HepG2 (cell line): ENCODE data around the gene ZNF888. TPM values are rescaled to one million over a fixed set of nuclear protein-coding genes. Genes with fewer than 3 reads are reported as not detected.
"Not testable (repeated sequence)": the region's sequence is repeated elsewhere in the genome, so short reads cannot be mapped to it uniquely, and the experiment has no call there.

ENCODE experiments used
- ARNT2 ChIP-seq: sonication (generic); formaldehyde crosslinking; IDR thresholded peaks from 2 replicates; pipeline ENCODE4 v1.8.0; 2022; ENCODE audit warnings: mild to moderate bottlenecking, low read depth, missing genetic modification reagents, moderate library complexity
- ATF2 ChIP-seq: sonication (generic); formaldehyde crosslinking; IDR thresholded peaks from 2 replicates; pipeline ENCODE4 v1.4.0; 2020; ENCODE audit warnings: missing genetic modification reagents
- DRAP1 ChIP-seq: IDR thresholded peaks from 2 replicates; pipeline ENCODE4 v1.6.1; 2016; ENCODE audit warnings: missing genetic modification reagents, missing compliant biosample characterization
- ELF3 ChIP-seq: IDR thresholded peaks from 2 replicates; pipeline ENCODE4 v1.6.1; 2016; ENCODE audit warnings: missing genetic modification reagents, missing compliant biosample characterization
- FOSL2 ChIP-seq: sonication (generic); formaldehyde crosslinking; IDR thresholded peaks from 2 replicates; pipeline ENCODE4 v1.4.0; 2020; ENCODE audit warnings: missing genetic modification reagents
- FOXP1 ChIP-seq, 2 experiments: fragments of 450-650 bp in 1 of 2; IDR thresholded peaks; 2 replicates each; pipeline ENCODE4 v1.6.1; 2017 to 2018; ENCODE audit warnings: antibody characterized with exemption in 1 of 2
- HDAC1 ChIP-seq: sonication (generic); formaldehyde crosslinking; IDR thresholded peaks from 2 replicates; pipeline ENCODE4 v1.5.1; 2020; ENCODE audit warnings: mild to moderate bottlenecking, missing genetic modification reagents
- HMGXB4 ChIP-seq, 2 experiments: sonication (generic) in 1 of 2; formaldehyde crosslinking in 1 of 2; IDR thresholded peaks; 2 replicates each; pipeline versions ENCODE4 v1.4.0 to v1.6.1; 2018 to 2020; ENCODE audit warnings: missing genetic modification reagents in 2 of 2, borderline replicate concordance in 1 of 2, low read depth in 1 of 2, mild to moderate bottlenecking in 1 of 2, missing biosample characterization in 1 of 2
- KDM2A ChIP-seq: sonication (generic); formaldehyde crosslinking; IDR thresholded peaks from 2 replicates; pipeline ENCODE4 v1.4.0; 2020; ENCODE audit warnings: low read depth, missing genetic modification reagents, borderline replicate concordance
- KLF6 ChIP-seq: IDR thresholded peaks from 2 replicates; pipeline ENCODE4 v1.8.0; 2016; ENCODE audit warnings: missing biosample characterization, missing genetic modification reagents
- PITX1 ChIP-seq: sonication (generic); formaldehyde crosslinking; IDR thresholded peaks from 2 replicates; pipeline ENCODE4 v1.5.1; 2020; ENCODE audit warnings: mild to moderate bottlenecking, missing genetic modification reagents
- POLR2G ChIP-seq: fragments of 200-400 bp; formaldehyde crosslinking; IDR thresholded peaks from 2 replicates; pipeline ENCODE4 v1.6.1; 2018; ENCODE audit warnings: mild to moderate bottlenecking, low read depth, low read length, moderate library complexity
- PPARG ChIP-seq: conservative IDR thresholded peaks from 2 replicates; pipeline ENCODE4 v1.6.1; 2016; ENCODE audit warnings: missing biosample characterization, missing genetic modification reagents
- TAF1 ChIP-seq: sonication (generic); formaldehyde crosslinking; IDR thresholded peaks from 2 replicates; pipeline ENCODE4 v1.4.0; 2020; ENCODE audit warnings: missing genetic modification reagents
- UBTF ChIP-seq: sonication (generic); formaldehyde crosslinking; IDR thresholded peaks from 2 replicates; pipeline ENCODE4 v1.4.0; 2020; ENCODE audit warnings: mild to moderate bottlenecking, missing genetic modification reagents
- ZBTB37 ChIP-seq: sonication (generic); formaldehyde crosslinking; IDR thresholded peaks from 2 replicates; pipeline ENCODE4 v1.4.0; 2020; ENCODE audit warnings: mild to moderate bottlenecking, missing genetic modification reagents
- ZBTB7B ChIP-seq: sonication (generic); formaldehyde crosslinking; IDR thresholded peaks from 2 replicates; pipeline ENCODE4 v1.4.0; 2020; ENCODE audit warnings: missing genetic modification reagents
- ZNF143 ChIP-seq: sonication (generic); formaldehyde crosslinking; IDR thresholded peaks from 2 replicates; pipeline ENCODE4 v1.4.0; 2020; ENCODE audit warnings: missing genetic modification reagents
- ZNF292 ChIP-seq: sonication (generic); formaldehyde crosslinking; IDR thresholded peaks from 2 replicates; pipeline ENCODE4 v1.8.1; 2022; ENCODE audit warnings: mild to moderate bottlenecking, low read depth, missing genetic modification reagents, borderline replicate concordance
- ZNF317 ChIP-seq: sonication (generic); formaldehyde crosslinking; IDR thresholded peaks from 2 replicates; pipeline ENCODE4 v1.5.0; 2020; ENCODE audit warnings: mild to moderate bottlenecking, missing genetic modification reagents
- ZNF335 ChIP-seq: sonication (generic); formaldehyde crosslinking; IDR thresholded peaks from 2 replicates; pipeline ENCODE4 v1.4.0; 2020; ENCODE audit warnings: missing genetic modification reagents
- polyA plus RNA-seq, 8 experiments: library from polyadenylated mRNA; depleted of rRNA in 3 of 8; stranded (reverse) in 7 of 8; unstranded in 1 of 8; fragments of >200 nt; fragmentation: Illumina TruSeq in 4 of 8; extraction: Trizol in 4 of 8; gene quantifications; 2 replicates each; pipeline versions ENCODE4 v1.2.1 to v1.2.3, GENCODE V29; 2011 to 2016; ENCODE audit warnings: low read depth in 4 of 8, missing spikeins in 1 of 8, mixed read lengths in 1 of 8; ENCODE audit not compliant: insufficient read depth in 1 of 8
- total RNA-seq, 5 experiments: library from RNA; depleted of rRNA; stranded (reverse); fragments of >200 nt; fragmentation: Illumina TruSeq; extraction: Trizol; gene quantifications; 2 replicates each; pipeline ENCODE4 v1.2.3, GENCODE V29; 2016; ENCODE audit warnings: low read depth in 1 of 5

The ZNF888 gene
- total and polyA plus RNA-seq, 2 of the 13 experiments (the other 11 are each of a cell fraction or from before 2014, with no cell fraction given), result 1.7 to 7.6 TPM

- TF ChIP-seq HMGXB4 (CRISPR knock-in tag; IDR thresholded peaks at IDR 0.05; ENCODE audit: borderline replicate concordance in 1 of 2, low read depth in 1 of 2) (0 out of 4 replicates have a peak, but pooled peaks of 1 of the 2 experiments have one; percentile 39), ARNT2 (CRISPR knock-in tag) (peak; percentile 62; the same call in 1 of the 2 replicates), UBTF (CRISPR knock-in tag) (peak; percentile 41; the same call in 1 of the 2 replicates), TAF1 (peak; percentile 49; the same call in 1 of the 2 replicates), KLF6 (CRISPR knock-in tag) (peak; percentile 23; the same call in 1 of the 2 replicates), ELF3 (CRISPR knock-in tag) (peak; percentile 71), FOSL2 (CRISPR knock-in tag) (peak; percentile 43), FOXP1 (CRISPR knock-in tag; IDR thresholded peaks at IDR 0.05) (peak; percentile 45; the same call in 1 of the 2 replicates), ZNF292 (peak; percentile 50; the same call in 1 of the 2 replicates), PPARG (CRISPR knock-in tag) (peak; percentile 50; the same call in 1 of the 2 replicates), HDAC1 (peak; percentile 39; the same call in 1 of the 2 replicates), ZNF143 (CRISPR knock-in tag) (peak; percentile 42; the same call in 1 of the 2 replicates), KDM2A (CRISPR knock-in tag) (0 out of 2 replicates have a peak, but pooled peaks have one; percentile 14), ZBTB37 (CRISPR knock-in tag) (0 out of 2 replicates have a peak, but pooled peaks have one; percentile 37), ZNF335 (CRISPR knock-in tag) (peak; percentile 50; the same call in 1 of the 2 replicates), DRAP1 (CRISPR knock-in tag) (peak; percentile 87), POLR2G (peak; percentile 63), ZBTB7B (CRISPR knock-in tag) (peak; percentile 54; the same call in 1 of the 2 replicates), ATF2 (peak; percentile 56; the same call in 1 of the 2 replicates), PITX1 (CRISPR knock-in tag) (peak; percentile 99), ZNF317 (CRISPR knock-in tag) (peak; percentile 65; the same call in 1 of the 2 replicates)
- not testable (repeated sequence) for TF ChIP-seq FOXP1 (IDR thresholded peaks at IDR 0.05)
These were observed 21.7 kb upstream of the ZNF888 start (continued) for GRCh38 chr19:52944703-52945493.
